ENCODE measurements around the gene ADARB2.

- TF ChIP-seq, protein P1, sequence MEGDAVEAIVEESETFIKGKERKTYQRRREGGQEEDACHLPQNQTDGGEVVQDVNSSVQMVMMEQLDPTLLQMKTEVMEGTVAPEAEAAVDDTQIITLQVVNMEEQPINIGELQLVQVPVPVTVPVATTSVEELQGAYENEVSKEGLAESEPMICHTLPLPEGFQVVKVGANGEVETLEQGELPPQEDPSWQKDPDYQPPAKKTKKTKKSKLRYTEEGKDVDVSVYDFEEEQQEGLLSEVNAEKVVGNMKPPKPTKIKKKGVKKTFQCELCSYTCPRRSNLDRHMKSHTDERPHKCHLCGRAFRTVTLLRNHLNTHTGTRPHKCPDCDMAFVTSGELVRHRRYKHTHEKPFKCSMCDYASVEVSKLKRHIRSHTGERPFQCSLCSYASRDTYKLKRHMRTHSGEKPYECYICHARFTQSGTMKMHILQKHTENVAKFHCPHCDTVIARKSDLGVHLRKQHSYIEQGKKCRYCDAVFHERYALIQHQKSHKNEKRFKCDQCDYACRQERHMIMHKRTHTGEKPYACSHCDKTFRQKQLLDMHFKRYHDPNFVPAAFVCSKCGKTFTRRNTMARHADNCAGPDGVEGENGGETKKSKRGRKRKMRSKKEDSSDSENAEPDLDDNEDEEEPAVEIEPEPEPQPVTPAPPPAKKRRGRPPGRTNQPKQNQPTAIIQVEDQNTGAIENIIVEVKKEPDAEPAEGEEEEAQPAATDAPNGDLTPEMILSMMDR (IDR thresholded peaks at IDR 0.05), result no peak
- TF ChIP-seq POLR2A (IDR thresholded peaks at IDR 0.05; ENCODE audit: low read depth), result no peak
- no peak for TF ChIP-seq POLR2AphosphoS5 (IDR thresholded peaks at IDR 0.05)
These were observed 437.1 kb downstream of the ADARB2 start for GRCh38 chr10:1300218-1300617.

Data from esophagus muscularis mucosa (tissue), 3 donors.